RWPE2 (cell line): ENCODE measurements around the gene JPT1.

Source experiments
- ATAC-seq: fragments of 200-7000 bp; cut with Tn5 transposase; 3 replicates; pipeline ENCODE4 v1.9.1; 2021; ENCODE audit warnings: low read depth
- DNase-seq: peaks from one replicate; pipeline ENCODE4 v3.0.0-alpha.2; 2020; ENCODE audit warnings: low spot score
- H3K27ac ChIP-seq: fragments of 450-650 bp; 2 replicates; pipeline ENCODE4 v1.5.1; 2017; ENCODE audit warnings: mild to moderate bottlenecking; ENCODE audit not compliant: poor library complexity, severe bottlenecking
- H3K27me3 ChIP-seq: fragments of 250-450 bp; sonication (Bioruptor Pico); 2 replicates; pipeline ENCODE4 v1.5.1; 2021; ENCODE audit warnings: mild to moderate bottlenecking, moderate library complexity; ENCODE audit not compliant: insufficient read depth, poor library complexity, severe bottlenecking
- H3K36me3 ChIP-seq: fragments of 250-450 bp; sonication (Bioruptor Pico); 2 replicates; pipeline ENCODE4 v1.5.1; 2020; ENCODE audit warnings: low read depth, mild to moderate bottlenecking, moderate library complexity
- H3K4me1 ChIP-seq: fragments of 250-450 bp; sonication (Bioruptor Pico); 2 replicates; pipeline ENCODE4 v1.5.1; 2021; ENCODE audit warnings: mild to moderate bottlenecking, moderate library complexity; ENCODE audit not compliant: insufficient read depth, poor library complexity, severe bottlenecking
- H3K4me3 ChIP-seq: fragments of 250-450 bp; sonication (Bioruptor Pico); 2 replicates; pipeline ENCODE4 v1.5.1; 2021; ENCODE audit warnings: mild to moderate bottlenecking, moderate library complexity; ENCODE audit not compliant: severe bottlenecking
- H3K9me3 ChIP-seq: fragments of 250-450 bp; sonication (Bioruptor Pico); 2 replicates; pipeline ENCODE4 v1.5.1; 2021; ENCODE audit warnings: mild to moderate bottlenecking, moderate library complexity; ENCODE audit not compliant: severe bottlenecking
- CTCF ChIP-seq: fragments of 450-650 bp; IDR thresholded peaks from one replicate; pipeline ENCODE4 v1.5.1; 2017; ENCODE audit warnings: mild to moderate bottlenecking, moderate library complexity; ENCODE audit not compliant: poor library complexity, severe bottlenecking

The JPT1 gene

GRCh38 chr17:75154195-75155106, at the start of gene JPT1:
Gene JPT1 (minus strand): TSS chr17:75154512. CDS start chr17:75154397, 115 bp downstream.
- H3K4me3 ChIP-seq, result peak within 1 kb of the TSS; percentile 92
- H3K27me3 ChIP-seq, result no peaks in the 10 kb centered on the region
- ATAC-seq, result peak; percentile 90
- H3K36me3 ChIP-seq, result peaks cover 23% of the 10 kb centered on the region
- no peak for TF ChIP-seq CTCF
- peaks cover 35% of the 10 kb centered on the region for H3K4me1 ChIP-seq
- peak within 1 kb of the TSS; percentile 88 for H3K27ac ChIP-seq
- DNase-seq, result peak; percentile 99
- no peaks in the 10 kb centered on the region for H3K9me3 ChIP-seq

GRCh38 chr17:75199886-75200618, 45.7 kb upstream of the JPT1 start:
- no peak for ATAC-seq
- H3K9me3 ChIP-seq, result no peaks in the 10 kb centered on the region
- H3K27ac ChIP-seq, result no peak overlapping the region
- H3K27me3 ChIP-seq, result no peaks in the 10 kb centered on the region
- H3K4me1 ChIP-seq, result no peaks in the 10 kb centered on the region
- H3K4me3 ChIP-seq, result no peak overlapping the region
- no peak for DNase-seq
- H3K36me3 ChIP-seq, result no peaks in the 10 kb centered on the region
- TF ChIP-seq CTCF, result no peak

- TF ChIP-seq CTCF, result no peak
Measured at GRCh38 chr17:75194879-75195278, 40.6 kb upstream of the JPT1 start.

GRCh38 chr17:75191584-75191983, 37.3 kb upstream of the JPT1 start:
- no peaks in the 10 kb centered on the region for H3K36me3 ChIP-seq
- no peaks in the 10 kb centered on the region for H3K4me1 ChIP-seq
- ATAC-seq (no peak), DNase-seq (no peak)
- H3K27ac ChIP-seq, result no peak overlapping the region
- H3K4me3 ChIP-seq, result no peak overlapping the region
- H3K27me3 ChIP-seq, result no peaks in the 10 kb centered on the region
- H3K9me3 ChIP-seq, result no peaks in the 10 kb centered on the region
- TF ChIP-seq CTCF, result no peak

More at GRCh38 chr17:75194879-75195278, 40.6 kb upstream of the JPT1 start:
- no peak overlapping the region for H3K4me3 ChIP-seq
- DNase-seq, result no peak
- no peaks in the 10 kb centered on the region for H3K27me3 ChIP-seq
- no peaks in the 10 kb centered on the region for H3K4me1 ChIP-seq
- H3K36me3 ChIP-seq, result no peaks in the 10 kb centered on the region
- no peak overlapping the region for H3K27ac ChIP-seq
- ATAC-seq, result no peak
- H3K9me3 ChIP-seq, result no peaks in the 10 kb centered on the region

- Histone ChIP-seq H3K36me3 (no peaks in the 10 kb centered on the region), H3K4me1 (no peaks in the 10 kb centered on the region), H3K9me3 (no peaks in the 10 kb centered on the region), H3K4me3 (no peak overlapping the region), H3K27me3 (no peaks in the 10 kb centered on the region), H3K27ac (no peak overlapping the region)
- TF ChIP-seq CTCF, result no peak
- DNase-seq (no peak), ATAC-seq (no peak)
Measured at GRCh38 chr17:75188614-75189013, 34.3 kb upstream of the JPT1 start.
